Ovary (tissue), 3 donors: ENCODE measurements around the gene MMP24OS.

Experiments
- EP300 ChIP-seq: sonication (generic); formaldehyde crosslinking; IDR thresholded peaks from one replicate; pipeline ENCODE4 v1.6.1; 2017; ENCODE audit warnings: antibody characterized with exemption
- POLR2A ChIP-seq: fragments of 450-650 bp; IDR thresholded peaks from one replicate; pipeline ENCODE4 v1.6.1; 2017; ENCODE audit warnings: antibody characterized with exemption, mild to moderate bottlenecking, moderate library complexity
- TF ChIP-seq, protein P1 (sequence below), 3 donors: fragments of 450-650 bp in 2 of 3; fragments of 200-600 bp in 1 of 3; IDR thresholded peaks; one replicate each; pipeline versions ENCODE4 v1.5.1 to v1.8.0; 2016 to 2022; ENCODE audit warnings: antibody characterized with exemption in 3 of 3, mild to moderate bottlenecking in 1 of 3
- donor health status: DM: no; HTN: no; CAD: no.

DNA sequence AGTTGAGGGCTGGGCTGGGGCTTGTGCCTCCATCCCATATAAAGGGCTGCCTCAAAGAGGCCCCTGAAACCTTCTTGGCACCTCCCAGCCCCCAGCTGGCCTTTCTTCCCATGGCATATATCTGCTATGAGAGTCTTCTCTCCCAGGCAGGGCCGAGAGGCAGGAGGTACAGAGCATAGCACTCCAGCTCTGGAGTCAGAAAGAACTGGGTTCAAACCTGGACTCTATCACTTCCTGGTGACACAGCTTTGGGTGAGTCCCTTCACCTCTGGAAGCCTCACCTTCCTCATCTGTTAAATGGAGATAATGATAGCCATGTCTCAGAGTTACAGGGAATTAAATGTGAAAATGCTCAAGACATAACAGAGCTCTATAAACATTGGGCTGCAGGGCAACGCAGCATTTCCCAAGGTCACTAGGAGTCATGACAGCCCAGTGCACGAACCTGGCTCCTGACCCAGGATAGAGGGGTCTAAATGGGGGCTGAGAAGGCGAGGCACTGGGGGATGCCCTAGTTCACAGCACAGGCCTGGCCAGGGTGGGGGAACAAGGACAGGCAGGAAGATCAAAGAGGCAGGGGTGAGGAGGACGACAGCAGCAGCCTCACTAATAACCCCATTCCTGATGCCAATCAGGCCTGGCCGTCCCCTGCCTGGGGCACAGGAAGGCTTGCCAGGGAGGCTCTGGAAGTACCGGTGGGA lies 12.4 kb upstream of the MMP24OS start:
- TF ChIP-seq, protein P1, sequence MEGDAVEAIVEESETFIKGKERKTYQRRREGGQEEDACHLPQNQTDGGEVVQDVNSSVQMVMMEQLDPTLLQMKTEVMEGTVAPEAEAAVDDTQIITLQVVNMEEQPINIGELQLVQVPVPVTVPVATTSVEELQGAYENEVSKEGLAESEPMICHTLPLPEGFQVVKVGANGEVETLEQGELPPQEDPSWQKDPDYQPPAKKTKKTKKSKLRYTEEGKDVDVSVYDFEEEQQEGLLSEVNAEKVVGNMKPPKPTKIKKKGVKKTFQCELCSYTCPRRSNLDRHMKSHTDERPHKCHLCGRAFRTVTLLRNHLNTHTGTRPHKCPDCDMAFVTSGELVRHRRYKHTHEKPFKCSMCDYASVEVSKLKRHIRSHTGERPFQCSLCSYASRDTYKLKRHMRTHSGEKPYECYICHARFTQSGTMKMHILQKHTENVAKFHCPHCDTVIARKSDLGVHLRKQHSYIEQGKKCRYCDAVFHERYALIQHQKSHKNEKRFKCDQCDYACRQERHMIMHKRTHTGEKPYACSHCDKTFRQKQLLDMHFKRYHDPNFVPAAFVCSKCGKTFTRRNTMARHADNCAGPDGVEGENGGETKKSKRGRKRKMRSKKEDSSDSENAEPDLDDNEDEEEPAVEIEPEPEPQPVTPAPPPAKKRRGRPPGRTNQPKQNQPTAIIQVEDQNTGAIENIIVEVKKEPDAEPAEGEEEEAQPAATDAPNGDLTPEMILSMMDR (IDR thresholded peaks at IDR 0.05), result no peak
- no peak for TF ChIP-seq POLR2A
- no peak for TF ChIP-seq EP300
